Muscle layer of duodenum (tissue), 2 donors: Measurements from ENCODE around the gene PARVG.
A peak's percentile ranks its signal among the peaks of the same experiment; 100 is the strongest.

Source experiments
- H3K27ac ChIP-seq: one replicate; pipeline ENCODE4 v1.7.0; 2013; ENCODE audit warnings: mild to moderate bottlenecking, low read length
- H3K27me3 ChIP-seq: one replicate; pipeline ENCODE4 v1.7.0; 2013; ENCODE audit warnings: low read depth, mild to moderate bottlenecking, control low read depth, low read length
- H3K36me3 ChIP-seq, 2 donors: one replicate each; pipeline ENCODE4 v1.7.0; 2013; ENCODE audit warnings: low read length in 2 of 2, control low read depth in 1 of 2, mild to moderate bottlenecking in 1 of 2; ENCODE audit not compliant: insufficient read depth in 2 of 2, control insufficient read depth in 1 of 2
- H3K4me1 ChIP-seq, 2 donors: one replicate each; pipeline ENCODE4 v1.7.0; 2013; ENCODE audit warnings: low read length in 2 of 2, mild to moderate bottlenecking in 2 of 2, control low read depth in 1 of 2, moderate library complexity in 1 of 2; ENCODE audit not compliant: insufficient read depth in 2 of 2, control insufficient read depth in 1 of 2
- H3K4me3 ChIP-seq, 2 donors: one replicate each; pipeline ENCODE4 v1.7.0; 2013; ENCODE audit warnings: low read length in 2 of 2, low read depth in 1 of 2, mild to moderate bottlenecking in 1 of 2
- H3K9me3 ChIP-seq, 2 donors: one replicate each; pipeline ENCODE4 v1.7.0; 2013; ENCODE audit warnings: low read length in 2 of 2, control low read depth in 1 of 2, mild to moderate bottlenecking in 1 of 2; ENCODE audit not compliant: control insufficient read depth in 1 of 2
- donor health status: healthy.

PARVG gene

GRCh38 chr22:44157916-44158618 is 22.7 kb upstream of the PARVG start:
- peaks cover 0 to 16% of the 10 kb centered on the region in 2 donors for H3K4me1 ChIP-seq
- no peaks in the 10 kb centered on the region for H3K9me3 ChIP-seq
- H3K27me3 ChIP-seq, result no peaks in the 10 kb centered on the region
- H3K36me3 ChIP-seq, result peaks cover 0 to 3% of the 10 kb centered on the region in 2 donors
- no peak overlapping the region for H3K4me3 ChIP-seq
- H3K27ac ChIP-seq, result no peak overlapping the region

GRCh38 chr22:44158816-44159215 is 21.9 kb upstream of the PARVG start:
- H3K27ac ChIP-seq, result no peak overlapping the region
- no peaks in the 10 kb centered on the region for H3K27me3 ChIP-seq
- peak overlapping the region in 1 of 2 donors; percentile 12 for H3K4me3 ChIP-seq
- no peaks in the 10 kb centered on the region for H3K36me3 ChIP-seq
- no peaks in the 10 kb centered on the region for H3K9me3 ChIP-seq
- H3K4me1 ChIP-seq, result peaks cover 0 to 16% of the 10 kb centered on the region in 2 donors

GRCh38 chr22:44159221-44159620 is 21.5 kb upstream of the PARVG start:
- Histone ChIP-seq H3K4me1 (peaks cover 0 to 16% of the 10 kb centered on the region in 2 donors), H3K27ac (no peak overlapping the region), H3K4me3 (peak overlapping the region in 1 of 2 donors; percentile 12), H3K27me3 (no peaks in the 10 kb centered on the region), H3K9me3 (no peaks in the 10 kb centered on the region), H3K36me3 (no peaks in the 10 kb centered on the region)

- Histone ChIP-seq H3K4me1 (peaks cover 0 to 16% of the 10 kb centered on the region in 2 donors), H3K36me3 (no peaks in the 10 kb centered on the region), H3K9me3 (no peaks in the 10 kb centered on the region), H3K27me3 (no peaks in the 10 kb centered on the region), H3K27ac (no peak overlapping the region), H3K4me3 (no peak overlapping the region)
These were observed 20.9 kb upstream of the PARVG start for GRCh38 chr22:44159811-44160210.

- Histone ChIP-seq H3K4me3 (no peak overlapping the region), H3K27me3 (no peaks in the 10 kb centered on the region), H3K4me1 (peaks cover 0 to 16% of the 10 kb centered on the region in 2 donors), H3K36me3 (no peaks in the 10 kb centered on the region), H3K9me3 (no peaks in the 10 kb centered on the region), H3K27ac (no peak overlapping the region)
These were observed 20.3 kb upstream of the PARVG start for GRCh38 chr22:44160421-44160820.

- no peaks in the 10 kb centered on the region for H3K36me3 ChIP-seq
- no peak overlapping the region for H3K27ac ChIP-seq
- no peaks in the 10 kb centered on the region for H3K27me3 ChIP-seq
- H3K4me1 ChIP-seq, result peaks cover 0 to 16% of the 10 kb centered on the region in 2 donors
- no peak overlapping the region for H3K4me3 ChIP-seq
- no peaks in the 10 kb centered on the region for H3K9me3 ChIP-seq
These were observed 19.1 kb upstream of the PARVG start for GRCh38 chr22:44161673-44162072.

- Histone ChIP-seq H3K4me3 (no peak overlapping the region), H3K4me1 (peaks cover 0 to 16% of the 10 kb centered on the region in 2 donors), H3K36me3 (no peaks in the 10 kb centered on the region), H3K27ac (no peak overlapping the region), H3K9me3 (no peaks in the 10 kb centered on the region), H3K27me3 (no peaks in the 10 kb centered on the region)
These were observed 17.8 kb upstream of the PARVG start for GRCh38 chr22:44162960-44163359.

GRCh38 chr22:44163536-44163935 is 17.2 kb upstream of the PARVG start:
- Histone ChIP-seq H3K27ac (no peak overlapping the region), H3K9me3 (no peaks in the 10 kb centered on the region), H3K36me3 (no peaks in the 10 kb centered on the region), H3K4me3 (no peak overlapping the region), H3K27me3 (no peaks in the 10 kb centered on the region), H3K4me1 (peaks cover 0 to 16% of the 10 kb centered on the region in 2 donors)

- Histone ChIP-seq H3K27me3 (no peaks in the 10 kb centered on the region), H3K4me3 (no peak overlapping the region), H3K9me3 (no peaks in the 10 kb centered on the region), H3K36me3 (no peaks in the 10 kb centered on the region), H3K27ac (no peak overlapping the region), H3K4me1 (peaks cover 0 to 16% of the 10 kb centered on the region in 2 donors)
These were observed 16.7 kb upstream of the PARVG start for GRCh38 chr22:44164031-44164430.

- no peaks in the 10 kb centered on the region for H3K27me3 ChIP-seq
- H3K27ac ChIP-seq, result no peak overlapping the region
- H3K36me3 ChIP-seq, result no peaks in the 10 kb centered on the region
- H3K4me3 ChIP-seq, result no peak overlapping the region
- peaks cover 0 to 7% of the 10 kb centered on the region in 2 donors for H3K4me1 ChIP-seq
- no peaks in the 10 kb centered on the region for H3K9me3 ChIP-seq
These were observed 15.3 kb upstream of the PARVG start for GRCh38 chr22:44165286-44165874.

GRCh38 chr22:44166498-44167276 is 14.0 kb upstream of the PARVG start:
- no peaks in the 10 kb centered on the region for H3K4me1 ChIP-seq
- H3K9me3 ChIP-seq, result no peaks in the 10 kb centered on the region
- no peaks in the 10 kb centered on the region for H3K36me3 ChIP-seq
- no peaks in the 10 kb centered on the region for H3K27me3 ChIP-seq
- H3K27ac ChIP-seq, result no peak overlapping the region
- H3K4me3 ChIP-seq, result no peak overlapping the region
